AG09309 (cell line): Measurements from ENCODE around the gene CASZ1.

ENCODE experiments used
- DNase-seq: peaks from one replicate; pipeline ENCODE4 v3.0.0-alpha.2; 2010; ENCODE audit warnings: low read depth
- H3K4me3 ChIP-seq: 2 replicates; pipeline ENCODE4 v1.5.1; 2011; ENCODE audit warnings: mild to moderate bottlenecking, low read depth, low read length, moderate library complexity; ENCODE audit not compliant: control insufficient read depth
- CTCF ChIP-seq: IDR thresholded peaks from 2 replicates; pipeline ENCODE4 v1.5.1; 2011; ENCODE audit warnings: mild to moderate bottlenecking, low read depth, low read length, inconsistent platforms; ENCODE audit not compliant: insufficient read depth, control insufficient read depth; ENCODE audit errors: missing control alignments

Gene CASZ1

GRCh38 chr1:10657088-10657847, 139.2 kb downstream of the CASZ1 start:
- H3K4me3 ChIP-seq, result no peak overlapping the region
- DNase-seq, result no peak
- no peak for TF ChIP-seq CTCF

- no peak for DNase-seq
- H3K4me3 ChIP-seq, result no peak overlapping the region
- TF ChIP-seq CTCF, result no peak
These were observed 140.0 kb downstream of the CASZ1 start for GRCh38 chr1:10656431-10656830.

- no peak for DNase-seq
- TF ChIP-seq CTCF, result no peak
- H3K4me3 ChIP-seq, result no peak overlapping the region
These were observed 141.4 kb downstream of the CASZ1 start for GRCh38 chr1:10655002-10655401.

- no peak for TF ChIP-seq CTCF
- H3K4me3 ChIP-seq, result no peak overlapping the region
- DNase-seq, result no peak
These were observed 142.9 kb downstream of the CASZ1 start for GRCh38 chr1:10653370-10654125.

GRCh38 chr1:10652626-10653025, 143.8 kb downstream of the CASZ1 start:
- no peak for TF ChIP-seq CTCF
- no peak for DNase-seq
- H3K4me3 ChIP-seq, result no peak overlapping the region

- DNase-seq, result no peak
These were observed 144.7 kb downstream of the CASZ1 start for GRCh38 chr1:10651793-10652192.

More at GRCh38 chr1:10651793-10652192, 144.7 kb downstream of the CASZ1 start:
- TF ChIP-seq CTCF, result no peak
- H3K4me3 ChIP-seq, result no peak overlapping the region
